ENCODE measurements around the gene PLPPR3. TPM values are rescaled to one million over a fixed set of nuclear protein-coding genes. Genes with fewer than 3 reads are reported as not detected.

The PLPPR3 gene
- total RNA-seq (not detected), polyA plus RNA-seq (not detected)
- long read RNA-seq, donor 1 = 0 reads
- long read RNA-seq, donor 2 = 0 reads
- long read RNA-seq, donor 3 = 0 reads

GRCh38 chr19:821825-822503, at the start of gene PLPPR3:
TSS of gene PLPPR3 (minus strand) at chr19:821955. CDS start at chr19:821559, 396 bp downstream.
- ATAC-seq = no peak

GRCh38 chr19:870963-871401, 49.2 kb upstream of the PLPPR3 start:
- ATAC-seq = peak in 7 of 8 donors; percentile 21 to 67 (median 34)
- H3K4me1 ChIP-seq = peaks cover 0 to 40% (median 8%) of the 10 kb centered on the region in 9 donors
- no peak for TF ChIP-seq CTCF (IDR thresholded peaks at IDR 0.05)
- 44 to 70% methylated on average over 28 of the region's 28 CpGs for WGBS, 2 donors
- H3K27me3 ChIP-seq = no peaks in the 10 kb centered on the region
- H3K4me3 ChIP-seq = no peak overlapping the region
- intact Hi-C loops (cut with DNase I) = loop anchor here in 1 of 10 donors (5.0 kb wide), 1 partner anchor 36 kb away; no protein-coding TSS in a partner anchor
- H3K27ac ChIP-seq = peak overlapping the region in 2 of 10 donors; percentile 36 to 49
- H3K9me3 ChIP-seq = no peaks in the 10 kb centered on the region
- H3K36me3 ChIP-seq = peaks cover 0 to 73% (median 20%) of the 10 kb centered on the region in 9 donors
- peak; percentile 72 to 81 for DNase-seq

More at GRCh38 chr19:821825-822503, at the start of gene PLPPR3:
- Histone ChIP-seq H3K4me1 (peaks cover 0 to 23% (median 12%) of the 10 kb centered on the region in 9 donors), H3K4me3 (peak within 1 kb of the TSS; percentile 14 to 51 (median 42)), H3K36me3 (no peaks in the 10 kb centered on the region), H3K27ac (no peak within 1 kb of the TSS), H3K27me3 (peaks cover 18 to 35% (median 29%) of the 10 kb centered on the region in 7 donors), H3K9me3 (no peaks in the 10 kb centered on the region)
- no peak for TF ChIP-seq CTCF (IDR thresholded peaks at IDR 0.05)
- intact Hi-C loops (cut with DNase I) = no loop called here
- 1% methylated on average over 48 to 85 of the region's 86 CpGs for WGBS, 2 donors
- no peak for DNase-seq

GRCh38 chr19:870314-870713, 48.6 kb upstream of the PLPPR3 start:
- peaks cover 0 to 66% (median 15%) of the 10 kb centered on the region in 9 donors for H3K36me3 ChIP-seq

More at GRCh38 chr19:870314-870713, 48.6 kb upstream of the PLPPR3 start:
- WGBS, 2 donors = 90 to 95% methylated on average over 8 of the region's 8 CpGs
- Histone ChIP-seq H3K27me3 (no peaks in the 10 kb centered on the region), H3K27ac (peak overlapping the region in 2 of 10 donors; percentile 54 to 81), H3K9me3 (no peaks in the 10 kb centered on the region), H3K4me3 (no peak overlapping the region), H3K4me1 (peaks cover 0 to 40% (median 8%) of the 10 kb centered on the region in 9 donors)
- ATAC-seq (no peak), DNase-seq (no peak)
- TF ChIP-seq CTCF (IDR thresholded peaks at IDR 0.05) = no peak
- intact Hi-C loops (cut with DNase I) = loop anchor here in 1 of 10 donors (5.0 kb wide), 1 partner anchor 37 kb away; no protein-coding TSS in a partner anchor

All from heart right ventricle (tissue), 16 donors.